ENCODE data around the gene CACNA1D. TPM values are rescaled to one million over a fixed set of nuclear protein-coding genes. Genes with fewer than 3 reads are reported as not detected.

The CACNA1D gene
- total RNA-seq, 1 donor from 2014 or later, result 1.9 TPM

DNA sequence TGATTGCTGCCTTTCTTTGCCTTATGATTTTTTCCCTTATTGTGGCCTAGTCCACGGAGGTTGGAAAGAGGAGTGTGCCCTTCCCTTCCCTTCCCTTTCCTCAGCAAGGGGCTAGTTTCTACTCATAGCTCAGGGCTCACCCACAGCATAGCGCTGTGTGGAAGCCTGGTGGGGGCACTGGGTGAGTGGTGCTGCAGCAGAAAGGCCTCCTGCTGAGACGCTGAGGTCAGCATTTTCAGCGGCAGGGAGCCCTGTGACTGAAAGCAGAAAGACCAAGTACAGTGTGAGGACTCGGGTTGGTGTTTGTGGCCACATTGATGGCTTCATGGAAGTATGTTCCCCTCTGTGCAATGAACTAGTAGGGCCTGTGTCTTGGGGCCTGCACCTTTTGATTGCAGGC, 21.9 kb downstream of the CACNA1D start:
- no peak for DNase-seq
- no peaks in the 10 kb centered on the region for H3K4me1 Mint-ChIP-seq
- H3K4me3 Mint-ChIP-seq, result no peak overlapping the region
- no peaks in the 10 kb centered on the region for H3K36me3 Mint-ChIP-seq (ENCODE audit: low read depth)
- ATAC-seq (ENCODE audit: low read depth), result no peak
- intact Hi-C loops (cut with micrococcal nuclease), result no loop called here
- H3K27ac Mint-ChIP-seq, result no peak overlapping the region
- H3K27me3 Mint-ChIP-seq, result peaks cover 3% of the 10 kb centered on the region
- ChIA-PET POLR2A (no interaction called here), CTCF (no interaction called here)
- no peak for TF ChIP-seq CTCF (IDR thresholded peaks at IDR 0.05)
- H3K9me3 Mint-ChIP-seq, result no peaks in the 10 kb centered on the region

DNA sequence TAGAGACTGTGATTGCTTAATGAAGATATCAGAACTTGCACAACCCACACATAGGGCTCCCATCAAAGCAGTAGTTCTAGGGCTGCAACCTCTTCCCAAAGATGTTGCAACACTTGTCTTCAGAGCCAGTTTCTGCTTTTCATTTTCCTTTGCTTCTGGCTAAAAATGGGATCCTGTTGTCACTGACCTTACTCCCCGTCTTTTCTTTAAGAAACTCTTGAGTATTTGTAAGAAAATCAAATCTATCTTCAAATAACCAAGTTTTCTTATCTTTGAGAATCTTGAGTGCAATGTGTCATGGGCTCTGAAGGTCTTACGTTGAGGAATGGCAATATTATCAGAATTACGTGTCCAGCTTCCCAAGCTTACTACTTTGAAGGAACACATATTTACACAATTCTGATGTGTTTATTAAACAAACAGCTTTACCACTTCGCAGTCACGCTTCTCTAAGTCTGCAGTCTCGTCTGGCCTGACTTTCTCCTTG, 24.1 kb downstream of the CACNA1D start:
- CTCF ChIA-PET, result no interaction called here
- intact Hi-C loops (cut with micrococcal nuclease), result no loop called here

DNA sequence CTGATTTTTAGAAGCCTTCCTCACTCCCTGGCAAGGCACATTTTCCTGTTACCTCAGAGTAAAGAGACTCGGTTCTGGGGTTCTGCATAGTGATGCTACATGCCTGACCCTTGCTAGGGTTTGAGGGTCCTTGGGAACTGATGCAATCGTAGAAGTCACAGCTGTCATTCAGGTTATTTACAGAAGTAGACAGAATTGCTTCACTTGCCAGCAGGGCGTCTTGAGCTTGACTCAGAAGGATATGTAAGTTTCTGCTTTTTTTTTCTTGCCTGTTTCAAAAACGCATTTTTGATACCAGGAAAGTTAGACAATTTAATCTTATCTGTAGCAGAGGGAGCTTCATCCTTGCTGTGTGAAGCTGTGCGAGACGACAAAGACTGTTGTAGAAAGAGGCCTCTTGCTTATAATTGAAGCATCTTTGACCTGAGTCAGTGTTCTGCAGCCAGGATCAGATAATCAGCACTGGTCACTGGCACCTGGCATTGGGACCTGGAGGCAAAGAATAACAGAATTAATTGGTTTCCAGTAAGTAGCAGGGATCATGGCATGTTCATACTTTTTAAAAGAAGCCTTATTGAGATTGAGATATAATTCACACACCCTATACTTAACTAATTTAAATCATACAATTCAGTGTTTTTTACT, 24.8 kb downstream of the CACNA1D start:
- ATAC-seq (ENCODE audit: low read depth) (no peak), DNase-seq (no peak)
- Mint-ChIP-seq H3K27ac (no peak overlapping the region), H3K36me3 (ENCODE audit: low read depth) (no peaks in the 10 kb centered on the region), H3K4me3 (no peak overlapping the region), H3K9me3 (no peaks in the 10 kb centered on the region), H3K27me3 (peaks cover 10% of the 10 kb centered on the region), H3K4me1 (no peaks in the 10 kb centered on the region)
- CTCF ChIA-PET, result no interaction called here
- intact Hi-C loops (cut with micrococcal nuclease), result no loop called here
- no peak for TF ChIP-seq CTCF (IDR thresholded peaks at IDR 0.05)
- POLR2A ChIA-PET, result no interaction called here

More for the DNA sequence above, 24.1 kb downstream of the CACNA1D start:
- ATAC-seq (ENCODE audit: low read depth) (no peak), DNase-seq (no peak)
- no peak overlapping the region for H3K4me3 Mint-ChIP-seq
- POLR2A ChIA-PET, result no interaction called here
- H3K9me3 Mint-ChIP-seq, result no peaks in the 10 kb centered on the region
- no peak overlapping the region for H3K27ac Mint-ChIP-seq
- H3K4me1 Mint-ChIP-seq, result no peaks in the 10 kb centered on the region
- H3K36me3 Mint-ChIP-seq (ENCODE audit: low read depth), result no peaks in the 10 kb centered on the region
- H3K27me3 Mint-ChIP-seq, result peaks cover 6% of the 10 kb centered on the region
- no peak for TF ChIP-seq CTCF (IDR thresholded peaks at IDR 0.05)

GRCh38 chr3:53523346-53523745, 28.9 kb downstream of the CACNA1D start:
- ATAC-seq (ENCODE audit: low read depth) (no peak), DNase-seq (no peak)
- Mint-ChIP-seq H3K4me3 (no peak overlapping the region), H3K36me3 (ENCODE audit: low read depth) (no peaks in the 10 kb centered on the region), H3K27ac (no peak overlapping the region), H3K9me3 (no peaks in the 10 kb centered on the region), H3K4me1 (no peaks in the 10 kb centered on the region), H3K27me3 (peaks cover 7% of the 10 kb centered on the region)
- ChIA-PET CTCF (no interaction called here), POLR2A (no interaction called here)
- intact Hi-C loops (cut with micrococcal nuclease), result no loop called here
- no peak for TF ChIP-seq CTCF (IDR thresholded peaks at IDR 0.05)

DNA sequence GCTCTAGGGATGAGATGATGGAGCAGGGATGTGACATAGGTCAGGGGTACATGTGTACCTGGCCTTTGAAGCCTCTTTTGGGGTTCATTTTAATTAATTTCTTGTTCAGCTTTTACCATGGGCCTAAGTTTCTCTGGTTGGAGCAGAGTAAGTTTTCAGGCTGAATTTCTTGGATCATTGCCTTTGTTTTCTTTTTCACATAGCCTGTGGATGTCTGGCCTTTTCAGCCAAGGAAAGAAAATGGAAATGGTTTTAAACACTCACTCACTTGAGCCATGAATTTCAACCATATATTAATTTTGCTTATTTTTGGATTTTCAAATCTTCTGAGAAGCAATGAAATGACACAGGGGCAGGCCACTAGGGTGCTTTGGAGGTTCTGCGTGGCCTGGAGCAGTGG, 30.2 kb downstream of the CACNA1D start:
- no peaks in the 10 kb centered on the region for H3K36me3 Mint-ChIP-seq (ENCODE audit: low read depth)
- DNase-seq (no peak), ATAC-seq (ENCODE audit: low read depth) (no peak)
- H3K27me3 Mint-ChIP-seq, result peaks cover 7% of the 10 kb centered on the region
- H3K4me1 Mint-ChIP-seq, result no peaks in the 10 kb centered on the region
- intact Hi-C loops (cut with micrococcal nuclease), result no loop called here
- POLR2A ChIA-PET, result no interaction called here
- no peaks in the 10 kb centered on the region for H3K9me3 Mint-ChIP-seq
- no peak for TF ChIP-seq CTCF (IDR thresholded peaks at IDR 0.05)
- no peak overlapping the region for H3K27ac Mint-ChIP-seq
- CTCF ChIA-PET, result no interaction called here
- no peak overlapping the region for H3K4me3 Mint-ChIP-seq

Measured in activated B cell treated with CpG ODN at 0.5 μM for 24 hours (primary cell).